Liver (tissue), 3 donors: ENCODE measurements around the gene CHRNA3.

Experiments
- ATF3 ChIP-seq: IDR thresholded peaks from 2 replicates; pipeline ENCODE4 v1.6.1; 2016; ENCODE audit warnings: antibody characterized with exemption
- CTCF ChIP-seq: fragments of 150-350 bp; IDR thresholded peaks from 2 replicates; pipeline ENCODE4 v1.5.1; 2017; ENCODE audit warnings: improper control_type of control experiment, low read depth, low read length; ENCODE audit not compliant: missing input control
- GABPA ChIP-seq, 2 donors: IDR thresholded peaks in 1 of 2; conservative IDR thresholded peaks in 1 of 2; 2 replicates each; pipeline ENCODE4 v1.6.1; 2016; ENCODE audit warnings: antibody characterized with exemption in 2 of 2, mild to moderate bottlenecking in 1 of 2, moderate library complexity in 1 of 2
- JUND ChIP-seq, 2 donors: IDR thresholded peaks; 2 replicates each; pipeline ENCODE4 v1.6.1; 2016; ENCODE audit warnings: antibody characterized with exemption in 2 of 2
- RAD21 ChIP-seq, 2 donors: IDR thresholded peaks; 2 replicates each; pipeline ENCODE4 v1.6.1; 2016; ENCODE audit warnings: antibody characterized with exemption in 2 of 2, mild to moderate bottlenecking in 2 of 2
- RXRA ChIP-seq, 2 donors: IDR thresholded peaks; 2 replicates each; pipeline ENCODE4 v1.6.1; 2017 to 2018; ENCODE audit warnings: antibody characterized with exemption in 2 of 2, mild to moderate bottlenecking in 1 of 2
- SP1 ChIP-seq: IDR thresholded peaks from 2 replicates; pipeline ENCODE4 v1.6.1; 2018; ENCODE audit warnings: antibody characterized with exemption, mild to moderate bottlenecking
- TF ChIP-seq, protein P1 (sequence below): IDR thresholded peaks from 2 replicates; pipeline ENCODE4 v1.6.1; 2016; ENCODE audit warnings: antibody characterized with exemption
- TF ChIP-seq, protein P2 (sequence below): IDR thresholded peaks from 2 replicates; pipeline ENCODE4 v1.6.1; 2016; ENCODE audit warnings: antibody characterized with exemption
- TF ChIP-seq, protein P3 (sequence below): IDR thresholded peaks from 2 replicates; pipeline ENCODE4 v1.6.1; 2016; ENCODE audit warnings: antibody characterized with exemption, mild to moderate bottlenecking
- donor health status: healthy.
- donor health status: healthy.

GRCh38 chr15:78624651-78625590 is 4.1 kb upstream of the CHRNA3 start:
- TF ChIP-seq, protein P1, sequence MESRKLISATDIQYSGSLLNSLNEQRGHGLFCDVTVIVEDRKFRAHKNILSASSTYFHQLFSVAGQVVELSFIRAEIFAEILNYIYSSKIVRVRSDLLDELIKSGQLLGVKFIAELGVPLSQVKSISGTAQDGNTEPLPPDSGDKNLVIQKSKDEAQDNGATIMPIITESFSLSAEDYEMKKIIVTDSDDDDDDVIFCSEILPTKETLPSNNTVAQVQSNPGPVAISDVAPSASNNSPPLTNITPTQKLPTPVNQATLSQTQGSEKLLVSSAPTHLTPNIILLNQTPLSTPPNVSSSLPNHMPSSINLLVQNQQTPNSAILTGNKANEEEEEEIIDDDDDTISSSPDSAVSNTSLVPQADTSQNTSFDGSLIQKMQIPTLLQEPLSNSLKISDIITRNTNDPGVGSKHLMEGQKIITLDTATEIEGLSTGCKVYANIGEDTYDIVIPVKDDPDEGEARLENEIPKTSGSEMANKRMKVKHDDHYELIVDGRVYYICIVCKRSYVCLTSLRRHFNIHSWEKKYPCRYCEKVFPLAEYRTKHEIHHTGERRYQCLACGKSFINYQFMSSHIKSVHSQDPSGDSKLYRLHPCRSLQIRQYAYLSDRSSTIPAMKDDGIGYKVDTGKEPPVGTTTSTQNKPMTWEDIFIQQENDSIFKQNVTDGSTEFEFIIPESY, result no peak
- no peak for TF ChIP-seq CTCF
- no peak for TF ChIP-seq RXRA (IDR thresholded peaks at IDR 0.05)
- no peak for TF ChIP-seq ATF3
- no peak for TF ChIP-seq RAD21 (IDR thresholded peaks at IDR 0.05)
- TF ChIP-seq GABPA (IDR thresholded peaks at IDR 0.05 in 1 of 2, conservative IDR thresholded peaks at IDR 0.05 in 1 of 2), result no peak
- TF ChIP-seq, protein P2, sequence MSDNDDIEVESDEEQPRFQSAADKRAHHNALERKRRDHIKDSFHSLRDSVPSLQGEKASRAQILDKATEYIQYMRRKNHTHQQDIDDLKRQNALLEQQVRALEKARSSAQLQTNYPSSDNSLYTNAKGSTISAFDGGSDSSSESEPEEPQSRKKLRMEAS, result no peak
- TF ChIP-seq, protein P3, sequence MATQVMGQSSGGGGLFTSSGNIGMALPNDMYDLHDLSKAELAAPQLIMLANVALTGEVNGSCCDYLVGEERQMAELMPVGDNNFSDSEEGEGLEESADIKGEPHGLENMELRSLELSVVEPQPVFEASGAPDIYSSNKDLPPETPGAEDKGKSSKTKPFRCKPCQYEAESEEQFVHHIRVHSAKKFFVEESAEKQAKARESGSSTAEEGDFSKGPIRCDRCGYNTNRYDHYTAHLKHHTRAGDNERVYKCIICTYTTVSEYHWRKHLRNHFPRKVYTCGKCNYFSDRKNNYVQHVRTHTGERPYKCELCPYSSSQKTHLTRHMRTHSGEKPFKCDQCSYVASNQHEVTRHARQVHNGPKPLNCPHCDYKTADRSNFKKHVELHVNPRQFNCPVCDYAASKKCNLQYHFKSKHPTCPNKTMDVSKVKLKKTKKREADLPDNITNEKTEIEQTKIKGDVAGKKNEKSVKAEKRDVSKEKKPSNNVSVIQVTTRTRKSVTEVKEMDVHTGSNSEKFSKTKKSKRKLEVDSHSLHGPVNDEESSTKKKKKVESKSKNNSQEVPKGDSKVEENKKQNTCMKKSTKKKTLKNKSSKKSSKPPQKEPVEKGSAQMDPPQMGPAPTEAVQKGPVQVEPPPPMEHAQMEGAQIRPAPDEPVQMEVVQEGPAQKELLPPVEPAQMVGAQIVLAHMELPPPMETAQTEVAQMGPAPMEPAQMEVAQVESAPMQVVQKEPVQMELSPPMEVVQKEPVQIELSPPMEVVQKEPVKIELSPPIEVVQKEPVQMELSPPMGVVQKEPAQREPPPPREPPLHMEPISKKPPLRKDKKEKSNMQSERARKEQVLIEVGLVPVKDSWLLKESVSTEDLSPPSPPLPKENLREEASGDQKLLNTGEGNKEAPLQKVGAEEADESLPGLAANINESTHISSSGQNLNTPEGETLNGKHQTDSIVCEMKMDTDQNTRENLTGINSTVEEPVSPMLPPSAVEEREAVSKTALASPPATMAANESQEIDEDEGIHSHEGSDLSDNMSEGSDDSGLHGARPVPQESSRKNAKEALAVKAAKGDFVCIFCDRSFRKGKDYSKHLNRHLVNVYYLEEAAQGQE, result no peak
- no peak for TF ChIP-seq JUND (IDR thresholded peaks at IDR 0.05)
- no peak for TF ChIP-seq SP1
